Islet of Langerhans (tissue), 1 donor: ENCODE results near the gene ATP8B3.

ENCODE experiments used
- FAIRE-seq: peaks from one replicate; lab custom pipeline; 2011; peaks lifted over from hg19 to GRCh38; lab: Jason Lieb, UNC

ATP8B3 gene

DNA sequence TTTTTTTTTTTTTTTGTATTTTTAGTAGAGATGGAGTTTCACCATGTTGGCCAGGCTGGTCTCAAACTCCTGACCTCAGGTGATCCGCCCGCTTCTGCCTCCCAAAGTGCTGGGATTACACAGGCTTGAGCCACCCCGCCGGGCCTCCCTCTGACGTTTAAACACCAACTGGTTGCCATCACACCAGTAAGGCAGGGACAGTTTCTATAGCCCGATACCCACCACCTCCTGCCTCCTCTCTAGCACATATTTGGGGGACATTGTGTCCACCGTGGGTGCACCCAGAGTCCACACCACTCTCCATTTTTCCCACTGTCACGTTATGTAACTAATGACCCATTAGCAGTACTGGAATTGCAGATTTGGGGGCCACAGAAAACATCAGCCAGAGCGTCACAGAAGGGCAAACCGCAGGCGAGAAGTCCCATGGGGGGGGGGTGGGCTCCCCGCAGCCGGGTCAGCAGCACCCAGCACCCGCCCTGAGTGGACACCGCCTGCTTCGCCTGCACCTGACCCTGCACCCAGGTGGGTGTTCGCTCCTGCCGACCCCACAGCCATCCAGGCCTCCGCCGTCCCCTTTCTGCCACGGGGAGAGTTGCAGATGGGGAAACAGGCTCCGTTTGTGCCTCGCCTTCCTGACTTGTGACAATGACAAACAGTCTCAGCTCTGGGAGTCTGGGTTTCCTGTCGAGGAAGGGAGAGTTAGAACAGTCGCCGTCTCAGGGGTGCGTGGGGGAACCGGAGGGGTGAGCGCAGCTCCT, 55.2 kb downstream of the ATP8B3 start:
- FAIRE-seq: no peak

DNA sequence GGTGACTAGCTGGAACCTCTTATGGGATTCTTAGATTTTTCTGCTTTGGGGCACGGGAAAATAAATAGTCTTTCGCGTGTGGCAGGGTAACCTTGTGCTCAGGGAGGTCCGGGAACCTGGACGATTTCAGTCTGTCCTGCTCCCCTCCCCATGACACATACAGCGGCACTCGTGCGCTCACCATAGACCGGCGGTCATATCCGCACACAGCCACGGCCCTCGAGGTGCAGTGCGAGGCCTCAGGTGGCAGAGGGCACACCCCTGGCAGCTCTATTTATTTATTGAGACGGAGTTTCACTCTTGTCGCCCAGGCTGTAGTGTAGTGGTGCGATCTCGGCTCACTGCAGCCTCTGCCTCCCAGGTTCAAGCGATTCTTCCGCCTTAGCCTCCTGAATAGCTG, 55.8 kb downstream of the ATP8B3 start:
- FAIRE-seq: no peak

DNA sequence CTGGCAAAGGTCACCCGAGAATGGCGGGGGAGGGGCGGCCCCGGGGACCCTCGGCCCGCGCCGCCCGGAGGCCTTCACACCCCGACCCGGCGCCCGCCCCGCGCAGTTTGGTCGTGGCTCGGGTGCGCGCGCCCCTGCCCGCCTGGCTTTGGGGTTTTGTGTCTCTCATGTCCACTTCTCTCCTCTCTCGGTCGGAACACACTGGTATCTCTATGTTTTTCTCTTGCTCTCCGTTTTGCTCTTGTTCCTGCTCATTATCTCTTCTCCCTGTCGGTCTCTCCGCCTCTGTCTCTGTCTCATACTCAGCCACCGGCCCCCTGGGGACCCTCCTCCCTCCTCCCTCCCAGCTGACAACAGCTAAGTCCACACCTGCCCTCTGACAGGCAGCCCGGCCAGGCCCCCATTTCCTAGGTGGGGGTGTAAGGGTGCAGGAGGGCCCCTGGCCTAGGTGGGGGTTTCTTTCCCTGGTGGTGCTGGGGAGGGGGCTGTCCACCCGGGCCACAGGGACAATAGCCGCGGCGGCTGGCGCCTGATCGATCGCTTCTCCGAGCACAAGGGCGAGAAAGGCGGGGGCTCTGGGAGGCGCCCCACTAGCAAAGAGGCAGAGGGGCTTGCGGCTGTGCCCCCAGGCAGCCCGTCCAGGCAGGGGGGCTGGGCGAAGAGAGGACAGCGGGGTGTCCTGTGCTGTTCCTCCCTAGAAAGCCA, 56.5 kb downstream of the ATP8B3 start:
- FAIRE-seq: no peak

DNA sequence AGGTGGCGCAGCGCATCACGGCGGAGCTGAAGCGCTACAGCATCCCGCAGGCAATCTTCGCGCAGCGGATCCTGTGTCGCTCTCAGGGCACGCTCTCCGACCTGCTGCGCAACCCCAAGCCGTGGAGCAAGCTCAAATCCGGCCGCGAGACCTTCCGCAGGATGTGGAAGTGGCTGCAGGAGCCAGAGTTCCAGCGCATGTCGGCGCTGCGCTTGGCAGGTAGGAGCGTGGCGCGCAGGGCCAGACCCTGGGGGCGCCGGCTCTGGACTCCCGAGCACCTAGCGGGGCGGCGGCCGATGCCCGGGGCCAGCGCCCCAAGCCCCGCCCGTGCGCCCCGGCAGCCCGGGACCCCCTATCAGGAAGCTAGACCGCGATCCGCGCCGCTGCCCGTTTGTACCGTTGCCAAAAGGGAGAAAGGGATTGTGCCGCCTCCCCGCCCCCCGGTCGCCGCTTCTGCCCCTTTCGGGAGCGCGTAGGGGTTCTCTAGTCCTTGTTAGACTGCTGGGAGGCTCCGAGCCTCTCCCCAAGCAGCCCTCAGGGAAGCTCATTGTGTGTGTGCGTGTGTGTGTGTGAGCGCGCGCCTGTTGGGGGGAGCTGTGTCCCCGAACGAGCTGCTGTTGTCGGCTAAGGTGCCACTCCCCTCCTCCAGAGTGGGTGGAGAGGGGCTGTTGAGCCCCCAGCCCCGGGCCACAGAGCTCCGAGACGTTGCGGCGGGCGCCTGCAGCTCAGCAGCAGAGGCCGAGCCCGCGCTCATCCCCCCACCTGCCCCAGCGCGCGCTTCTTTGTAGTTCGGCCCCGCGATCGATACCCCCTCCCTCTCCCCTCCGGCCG, 57.2 kb downstream of the ATP8B3 start:
- FAIRE-seq: no peak

DNA sequence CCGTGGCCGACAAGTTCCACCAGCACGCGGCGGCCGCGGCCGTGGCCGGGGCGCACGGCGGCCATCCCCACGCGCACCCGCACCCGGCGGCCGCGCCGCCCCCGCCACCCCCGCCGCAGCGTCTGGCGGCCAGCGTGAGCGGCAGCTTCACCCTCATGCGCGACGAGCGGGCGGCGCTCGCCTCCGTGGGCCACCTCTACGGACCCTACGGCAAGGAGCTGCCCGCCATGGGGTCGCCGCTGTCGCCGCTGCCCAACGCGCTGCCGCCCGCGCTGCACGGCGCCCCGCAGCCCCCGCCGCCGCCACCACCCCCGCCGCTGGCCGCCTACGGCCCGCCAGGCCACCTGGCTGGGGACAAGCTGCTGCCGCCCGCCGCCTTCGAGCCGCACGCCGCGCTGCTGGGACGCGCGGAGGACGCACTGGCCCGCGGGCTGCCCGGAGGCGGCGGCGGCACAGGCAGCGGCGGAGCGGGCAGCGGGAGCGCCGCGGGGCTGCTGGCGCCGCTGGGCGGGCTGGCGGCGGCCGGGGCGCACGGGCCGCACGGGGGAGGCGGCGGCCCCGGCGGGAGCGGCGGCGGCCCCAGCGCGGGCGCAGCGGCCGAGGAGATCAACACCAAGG, 57.9 kb downstream of the ATP8B3 start:
- FAIRE-seq: no peak

DNA sequence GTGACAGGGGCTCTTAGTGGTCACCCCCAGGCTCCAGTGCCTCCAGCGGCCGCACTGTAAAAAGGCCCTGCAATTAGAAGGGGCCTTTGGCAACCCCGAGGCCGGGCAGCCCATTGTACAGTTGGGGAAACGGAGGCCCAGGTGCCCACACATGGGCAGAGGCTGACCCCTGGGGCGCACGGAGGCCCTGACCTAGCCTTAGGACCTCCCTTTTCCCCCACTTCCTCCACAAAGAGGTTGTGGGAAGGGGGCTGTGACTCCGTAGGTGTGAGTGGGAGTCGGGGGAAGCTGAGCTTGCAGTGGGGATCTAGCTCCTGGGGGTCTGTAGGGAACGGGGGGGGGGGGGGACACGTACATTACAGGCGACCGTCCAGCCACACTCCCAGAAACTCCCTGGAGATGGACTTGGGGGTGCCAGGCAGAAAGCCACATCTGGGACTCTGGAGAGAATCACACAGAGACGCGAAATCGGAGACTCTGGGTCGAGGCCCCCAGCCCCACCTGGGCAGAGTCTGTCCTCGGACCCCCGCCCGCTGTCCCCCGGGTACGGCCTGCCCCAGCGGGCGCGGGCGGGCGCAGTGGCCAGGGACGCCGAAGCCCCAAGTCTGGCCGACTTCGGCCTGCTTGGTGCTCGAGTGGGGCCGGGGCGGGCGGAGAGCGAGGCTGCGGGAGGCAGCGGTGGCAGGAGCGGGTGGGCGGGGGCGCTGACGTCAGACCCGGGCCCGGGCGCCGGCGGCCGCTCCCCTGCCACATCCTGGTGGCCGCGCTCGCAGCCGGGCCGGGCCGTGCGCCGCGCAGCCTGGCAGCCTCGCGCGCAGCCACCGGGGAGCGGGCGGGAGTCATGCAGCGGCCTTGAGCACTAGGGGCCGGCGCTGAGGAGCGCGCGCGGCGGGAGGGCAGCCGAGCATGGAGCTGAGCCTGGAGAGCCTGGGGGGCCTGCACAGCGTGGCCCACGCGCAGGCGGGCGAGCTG, 59.0 kb downstream of the ATP8B3 start, which contains the start of gene ONECUT3:
TSS of gene ONECUT3 (plus strand) at position 750 of the 972 bp plus-strand sequence. CDS start at position 907, 157 bp downstream.
- FAIRE-seq: no peak

DNA sequence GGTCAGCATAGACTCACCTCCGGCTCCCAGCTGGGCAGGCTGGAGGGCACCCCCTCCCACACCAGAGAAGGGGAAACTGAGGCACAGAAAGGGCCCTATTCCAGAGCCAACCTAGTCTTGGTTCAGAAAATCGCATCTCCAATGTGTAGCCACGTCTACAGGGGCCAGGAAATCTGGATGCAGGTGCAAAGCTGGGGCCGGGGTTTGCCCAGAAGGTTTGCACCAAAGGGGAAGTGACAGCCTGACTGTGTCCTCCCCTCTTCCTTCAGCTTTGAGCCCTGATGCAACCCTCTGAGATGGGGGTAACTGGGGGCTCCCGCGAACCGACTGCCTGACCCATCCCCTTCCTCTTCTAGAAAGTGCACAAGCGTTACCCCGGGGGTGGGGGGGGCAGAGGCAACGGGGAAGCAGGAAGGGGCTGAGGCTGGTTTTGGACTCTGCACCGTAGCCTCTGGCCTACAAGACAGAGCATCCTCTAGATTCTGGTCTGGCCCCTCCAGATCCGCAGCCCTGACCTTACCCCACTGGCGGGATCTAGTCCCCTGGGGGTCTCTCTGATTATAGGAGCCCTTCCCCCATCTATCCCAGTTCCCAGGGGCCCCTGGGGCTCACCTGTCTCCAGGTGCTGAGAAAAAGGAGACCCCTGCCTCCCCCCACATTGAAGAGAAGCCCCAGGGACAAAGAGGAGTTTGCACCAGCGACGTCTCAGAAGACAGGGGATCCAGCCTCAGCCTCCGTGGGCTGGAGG, 59.9 kb downstream of the ATP8B3 start:
- FAIRE-seq: no peak

DNA sequence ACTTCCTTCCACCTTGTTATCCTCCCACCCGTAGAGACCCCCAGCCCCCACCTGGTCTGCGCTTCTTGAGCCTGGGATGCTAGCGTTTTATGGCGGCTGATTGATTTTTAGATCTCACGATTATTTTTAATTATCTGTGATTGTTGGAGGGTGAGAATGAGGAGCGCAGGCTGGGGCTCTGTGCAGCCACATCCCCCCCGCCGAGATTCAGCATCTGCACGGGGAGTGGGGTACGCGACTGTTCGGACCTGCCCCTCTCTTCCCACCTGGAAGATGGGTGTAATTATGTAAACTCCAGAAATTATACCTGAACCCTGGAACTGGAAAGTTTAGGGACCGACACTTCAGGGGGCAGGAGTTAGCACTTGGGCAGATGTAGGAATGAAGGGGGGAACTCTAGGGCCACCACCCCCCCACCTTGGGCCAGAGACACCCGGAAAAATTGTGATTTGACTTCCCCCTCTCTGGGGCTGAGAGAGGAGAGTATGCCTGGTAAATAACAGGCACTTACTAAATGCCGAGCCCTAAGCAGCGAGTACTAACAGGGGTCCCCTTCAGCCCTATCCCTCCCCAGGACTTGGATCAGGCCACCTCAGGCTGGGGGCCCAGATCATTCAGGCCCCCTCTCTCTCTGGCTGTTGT, 60.6 kb downstream of the ATP8B3 start:
- no peak for FAIRE-seq

DNA sequence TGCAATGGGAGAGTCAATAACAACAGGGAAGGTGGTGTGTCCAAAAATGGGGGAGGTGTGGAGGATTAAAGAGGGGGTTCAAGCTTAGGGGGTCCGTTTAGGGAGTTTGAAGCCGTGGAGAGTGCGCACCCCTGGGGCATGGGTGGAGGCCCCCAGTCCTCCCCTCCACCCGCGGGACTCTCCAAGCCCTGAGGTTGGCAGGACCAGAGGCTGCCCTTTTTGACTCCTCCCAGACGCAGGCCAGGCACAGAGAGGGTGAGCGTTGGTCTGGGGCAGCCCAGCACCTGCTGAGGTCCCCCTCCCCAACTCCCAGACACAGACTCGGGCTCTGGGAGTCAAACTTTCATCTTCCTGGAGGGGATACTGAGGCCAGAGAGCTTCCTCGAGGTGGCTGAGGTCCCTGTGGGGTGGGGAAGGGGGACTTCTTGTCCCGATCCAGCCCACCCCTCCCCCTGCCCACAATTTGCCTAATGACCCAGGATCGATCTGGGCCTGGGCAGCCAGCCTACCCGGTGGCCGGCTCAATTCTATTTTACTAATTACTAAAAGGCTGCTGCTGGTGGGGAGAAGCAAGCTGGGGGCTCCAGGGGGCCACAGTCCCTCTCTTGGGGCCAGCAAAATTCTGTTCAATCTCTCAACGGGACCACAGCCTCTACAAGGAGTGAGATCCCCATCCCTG, 61.6 kb downstream of the ATP8B3 start:
- FAIRE-seq: no peak

DNA sequence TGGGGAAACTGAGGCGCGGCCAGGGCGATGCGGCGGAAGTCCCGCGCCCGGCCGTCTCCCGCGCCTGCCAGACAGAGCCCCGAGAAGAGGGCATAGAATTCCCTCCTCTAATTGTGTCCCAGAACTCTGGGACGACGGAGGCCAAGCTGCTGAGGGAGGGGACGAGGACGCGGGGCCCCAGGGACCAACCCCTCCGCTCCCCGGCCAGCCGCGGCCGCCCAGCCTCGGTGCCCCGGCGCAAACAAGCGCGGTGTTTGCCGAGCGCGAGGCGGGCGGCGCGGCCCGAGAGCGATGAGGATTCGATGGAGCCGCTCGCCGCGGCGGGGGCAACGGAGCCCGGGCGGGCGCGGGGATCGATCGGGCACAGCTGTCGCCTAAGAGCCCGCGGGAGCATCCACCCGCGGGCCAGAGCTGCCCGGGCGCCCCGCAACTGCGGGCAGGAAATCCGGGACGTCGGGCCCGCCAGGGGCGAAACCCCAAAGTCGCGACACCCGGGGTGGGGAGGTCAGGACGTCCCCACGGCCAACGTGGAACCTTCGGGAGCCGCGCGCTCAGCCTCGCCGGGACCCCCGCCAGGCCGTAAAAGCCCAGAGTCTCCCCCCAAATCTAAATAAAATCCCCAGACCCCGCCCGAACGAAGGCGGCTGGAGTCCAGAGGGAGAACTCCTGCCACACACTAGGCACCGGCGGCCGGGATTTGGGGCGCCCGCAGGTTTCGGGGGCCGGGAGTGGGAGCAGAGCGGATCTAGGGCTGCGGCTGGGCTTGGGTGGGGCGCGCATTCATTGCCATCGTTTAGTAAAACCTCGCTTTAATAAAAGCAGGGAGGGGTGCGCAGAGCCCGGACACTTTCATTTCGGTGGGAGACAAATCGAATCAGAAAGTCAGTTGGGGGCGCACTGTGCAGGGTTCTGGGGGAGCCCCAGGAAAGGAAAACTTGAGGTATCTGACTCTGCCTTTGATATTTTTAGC, 62.4 kb downstream of the ATP8B3 start:
- no peak for FAIRE-seq

DNA sequence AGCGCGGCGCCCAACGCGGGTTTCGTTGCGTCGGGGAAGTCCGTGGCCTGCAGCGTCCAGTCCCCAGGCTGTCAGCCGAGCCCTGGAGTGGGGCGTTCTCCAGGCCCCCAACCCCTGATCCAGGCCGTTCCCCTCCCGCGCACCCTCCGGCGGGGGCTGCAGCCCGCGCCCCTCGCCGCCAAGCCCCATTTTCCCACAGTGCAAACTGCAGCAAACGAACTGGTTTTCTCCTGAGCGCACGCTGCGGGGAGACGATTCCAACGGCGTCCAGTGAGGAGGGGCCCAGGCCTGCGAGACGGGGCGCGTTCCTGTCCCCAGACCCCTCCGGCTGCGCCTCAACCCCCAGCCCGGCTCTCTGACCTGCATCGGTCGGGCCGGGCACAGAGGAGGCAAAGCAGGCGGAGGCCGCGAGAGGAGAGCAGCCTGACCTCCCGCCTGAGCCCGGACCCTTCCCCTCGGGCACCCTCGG, 63.2 kb downstream of the ATP8B3 start:
- FAIRE-seq: no peak

DNA sequence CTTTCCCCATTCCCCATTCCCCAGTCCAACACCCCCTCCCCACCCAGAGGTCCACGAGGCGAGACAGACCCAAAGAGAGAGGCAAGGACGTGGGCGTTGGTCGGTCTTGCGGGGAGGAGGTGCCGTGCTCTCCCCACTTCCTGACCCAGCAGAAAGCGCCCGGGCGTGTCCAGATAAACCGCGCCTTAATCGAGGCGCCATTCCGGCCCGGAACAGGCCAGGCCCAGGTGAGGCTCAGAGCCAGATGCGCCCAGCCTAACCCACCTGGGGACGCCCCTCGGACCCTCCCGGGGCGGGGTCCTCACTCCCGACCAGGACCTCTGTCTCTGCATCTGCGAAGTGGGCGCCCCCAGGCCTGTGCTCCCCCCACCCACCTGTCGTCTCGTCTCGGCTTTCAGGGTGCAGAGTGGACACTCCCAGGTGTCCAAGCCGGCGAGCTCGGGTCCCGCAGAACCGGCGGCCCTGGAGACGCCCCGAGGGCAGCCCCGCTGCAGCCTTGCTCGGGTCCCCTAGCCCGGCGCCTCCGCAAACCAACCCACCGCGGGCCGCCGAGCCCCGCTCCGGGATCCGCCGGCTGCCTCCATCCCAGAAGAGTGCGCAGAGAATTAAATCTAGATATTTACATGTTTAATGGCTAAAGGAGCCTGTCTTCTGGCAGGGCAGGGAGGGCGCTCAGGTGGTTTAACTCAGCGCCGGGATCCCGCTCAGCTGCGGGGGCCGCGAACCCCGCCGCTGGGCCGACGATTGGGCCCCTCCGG, 63.8 kb downstream of the ATP8B3 start:
- FAIRE-seq: no peak

DNA sequence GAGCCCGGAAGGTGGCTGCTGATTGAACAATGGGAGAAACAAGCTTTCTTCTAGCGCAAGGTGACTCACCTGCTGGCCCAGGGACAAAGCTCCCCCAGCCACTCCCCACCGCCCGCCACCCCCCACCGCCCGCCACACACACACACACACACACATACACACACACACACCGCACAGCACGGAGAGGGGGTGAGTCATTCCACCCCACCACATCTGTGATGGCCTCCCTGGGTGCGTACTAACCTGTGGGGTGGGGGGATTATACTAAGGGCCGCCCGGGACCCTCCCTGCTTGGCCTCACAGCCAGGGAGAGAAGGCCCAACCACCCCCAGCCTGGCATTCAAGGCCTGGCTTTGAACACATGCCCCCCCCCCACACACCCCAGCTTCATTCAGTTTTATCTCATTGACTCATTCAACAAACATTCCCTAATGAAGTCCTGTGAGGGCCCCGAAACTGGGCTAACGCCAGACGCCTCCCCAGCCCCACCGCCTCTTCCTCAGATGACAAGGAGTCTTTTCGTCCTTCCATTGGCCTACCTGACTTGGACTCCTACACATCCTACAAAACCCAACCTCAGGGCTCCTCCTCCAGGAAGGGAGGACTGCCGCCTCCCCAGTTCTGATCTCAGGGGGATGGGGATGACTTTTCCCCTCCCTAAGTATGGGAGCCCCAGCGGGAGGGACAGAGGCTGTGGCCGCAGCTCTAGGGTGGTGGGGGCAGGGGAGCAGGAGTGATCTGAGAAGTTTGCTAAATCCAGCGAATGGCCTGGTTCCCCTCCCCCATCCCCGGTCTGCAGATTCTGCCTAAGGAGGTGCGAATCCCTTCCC, 64.6 kb downstream of the ATP8B3 start:
- no peak for FAIRE-seq

DNA sequence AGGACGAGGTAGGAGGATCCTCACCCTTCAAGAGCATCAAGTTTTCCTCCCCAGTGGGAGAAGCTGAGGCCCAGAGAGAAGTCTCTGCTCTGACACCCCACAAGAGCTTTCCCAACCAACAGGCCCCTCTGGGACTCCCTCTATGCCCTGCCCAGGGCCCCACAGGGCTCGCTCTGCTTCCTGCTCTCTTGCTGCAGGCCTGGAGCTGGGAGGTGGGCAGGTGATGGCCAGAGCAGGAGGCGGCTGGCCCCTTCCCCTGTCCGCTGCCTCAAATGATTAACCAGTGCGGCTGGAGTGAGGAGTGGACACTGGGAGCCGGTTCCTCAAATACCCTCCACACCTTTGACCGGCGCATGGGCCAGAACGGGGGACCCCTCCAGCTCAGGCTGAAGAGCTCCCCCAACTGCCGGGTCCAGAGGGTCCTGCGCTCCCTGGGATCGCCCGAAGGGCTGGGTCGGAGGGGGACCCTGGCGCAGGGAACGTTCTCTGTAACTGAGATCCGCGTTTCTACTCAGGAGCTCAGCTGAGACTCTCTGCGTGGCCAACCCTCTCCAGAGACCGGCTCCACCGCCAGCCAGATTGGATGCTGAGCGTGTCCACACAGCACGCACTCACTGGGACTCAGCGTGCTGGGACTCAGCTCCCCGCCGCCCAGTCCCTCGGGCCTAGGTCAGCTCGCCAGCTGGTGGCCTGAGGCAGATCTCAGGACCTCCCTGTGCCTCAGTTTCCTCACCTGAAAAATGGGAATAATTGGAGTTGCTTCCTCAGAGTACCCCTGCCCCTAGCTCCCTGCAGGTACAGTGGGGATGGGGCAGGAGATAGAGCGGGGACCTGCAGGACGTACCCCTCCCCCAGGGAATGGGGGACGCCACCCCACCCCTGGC, 65.4 kb downstream of the ATP8B3 start:
- no peak for FAIRE-seq

DNA sequence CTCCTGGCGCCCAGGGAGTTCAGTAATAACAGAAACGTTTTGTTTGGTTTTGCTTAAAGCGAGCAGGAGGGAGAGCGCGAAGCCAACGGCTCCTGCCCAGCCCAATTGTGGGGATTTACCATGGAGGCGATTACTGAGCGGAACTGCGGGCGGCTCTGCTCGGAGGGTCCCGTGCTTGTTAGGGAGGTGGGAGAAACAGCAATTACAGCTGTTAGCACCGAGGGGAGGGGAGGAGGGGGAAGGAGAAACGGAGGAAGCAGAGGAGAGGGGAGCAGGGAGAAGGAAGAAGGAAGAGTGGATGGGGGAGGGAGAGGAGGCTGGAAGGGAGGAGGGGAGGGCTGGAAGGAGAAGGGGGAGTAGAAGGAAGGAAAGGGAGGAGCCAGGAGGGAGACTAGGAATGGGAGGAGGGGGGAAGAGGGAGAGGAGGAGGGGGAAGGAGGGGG, 66.5 kb downstream of the ATP8B3 start:
- FAIRE-seq: no peak
